Stimulated activated CD8-positive, alpha-beta memory T cell treated with anti-CD3 and anti-CD28 coated beads, Interleukin-12 subunit alpha, Interleukin-12 subunit beta, amount 100 ng/mL, for 24 hours (primary cell): ENCODE results near the gene NISCH.

Experiments
- DNase-seq: peaks from one replicate; pipeline ENCODE4 v3.0.0-alpha.2; 2020; ENCODE audit errors: extremely low read depth

The NISCH gene

GRCh38 chr3:52512727-52513126 lies 57.3 kb downstream of the NISCH start:
- DNase-seq = no peak

- DNase-seq = no peak
Measured at GRCh38 chr3:52513281-52513680, 57.9 kb downstream of the NISCH start.

GRCh38 chr3:52514576-52514975 lies 59.2 kb downstream of the NISCH start:
- DNase-seq = no peak

- no peak for DNase-seq
Measured at GRCh38 chr3:52515192-52515591, 59.8 kb downstream of the NISCH start.

- DNase-seq = no peak
Measured at GRCh38 chr3:52516509-52517195, 61.2 kb downstream of the NISCH start.

- DNase-seq = no peak
Measured at GRCh38 chr3:52517796-52518722, 62.7 kb downstream of the NISCH start.

- DNase-seq = no peak
Measured at GRCh38 chr3:52518723-52519444, 63.5 kb downstream of the NISCH start.

GRCh38 chr3:52519445-52520140 lies 64.2 kb downstream of the NISCH start:
- no peak for DNase-seq

GRCh38 chr3:52520141-52520667 lies 64.8 kb downstream of the NISCH start:
- DNase-seq = no peak

- no peak for DNase-seq
Measured at GRCh38 chr3:52520716-52521487, 65.5 kb downstream of the NISCH start.

GRCh38 chr3:52521488-52521824 lies 66.1 kb downstream of the NISCH start:
- DNase-seq = no peak

GRCh38 chr3:52521881-52522650 lies 66.7 kb downstream of the NISCH start:
- DNase-seq = no peak

- DNase-seq = no peak
Measured at GRCh38 chr3:52522651-52523251, 67.3 kb downstream of the NISCH start.

GRCh38 chr3:52523386-52524257 lies 68.2 kb downstream of the NISCH start:
- no peak for DNase-seq

GRCh38 chr3:52524258-52524751 lies 68.9 kb downstream of the NISCH start:
- DNase-seq = no peak

GRCh38 chr3:52524752-52525679 lies 69.6 kb downstream of the NISCH start:
- no peak for DNase-seq
